ENCODE measurements around the gene AMIGO3. TPM values are rescaled to one million over a fixed set of nuclear protein-coding genes. Genes with fewer than 3 reads are reported as not detected.

Gene AMIGO3
- total and polyA plus RNA-seq, 4 donors: 0.11 to 1.1 TPM; not detected in 2

GRCh38 chr3:49670940-49671290, 48.6 kb downstream of the AMIGO3 start:
- peak overlapping the region; percentile 53 to 57 for H3K27ac ChIP-seq (ENCODE audit: low read depth in 1 of 2, low read length in 2 of 2)
- 55% methylated on average over 6 of the region's 6 CpGs for WGBS
- TF ChIP-seq TAF1 (conservative IDR thresholded peaks at IDR 0.05): no peak
- no peak for TF ChIP-seq RXRA (IDR thresholded peaks at IDR 0.05)
- no peak for TF ChIP-seq YY1 (IDR thresholded peaks at IDR 0.05)
- TF ChIP-seq EGR1 (IDR thresholded peaks at IDR 0.05; ENCODE audit: low read depth in 2 of 2): no peak
- TF ChIP-seq FOXA2 (IDR thresholded peaks at IDR 0.05): no peak
- no peak for TF ChIP-seq NR2F2 (IDR thresholded peaks at IDR 0.05)
- TF ChIP-seq HNF4G (IDR thresholded peaks at IDR 0.05): no peak
- TF ChIP-seq FOXA1 (IDR thresholded peaks at IDR 0.05): no peak
- no peak for TF ChIP-seq GABPA (IDR thresholded peaks at IDR 0.05 in 1 of 2, conservative IDR thresholded peaks at IDR 0.05 in 1 of 2)
- TF ChIP-seq, protein P1, sequence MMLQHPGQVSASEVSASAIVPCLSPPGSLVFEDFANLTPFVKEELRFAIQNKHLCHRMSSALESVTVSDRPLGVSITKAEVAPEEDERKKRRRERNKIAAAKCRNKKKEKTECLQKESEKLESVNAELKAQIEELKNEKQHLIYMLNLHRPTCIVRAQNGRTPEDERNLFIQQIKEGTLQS (IDR thresholded peaks at IDR 0.05): no peak
- TF ChIP-seq JUND (IDR thresholded peaks at IDR 0.05): no peak
- no peak for TF ChIP-seq MAX (IDR thresholded peaks at IDR 0.05)
- TF ChIP-seq, protein P2, sequence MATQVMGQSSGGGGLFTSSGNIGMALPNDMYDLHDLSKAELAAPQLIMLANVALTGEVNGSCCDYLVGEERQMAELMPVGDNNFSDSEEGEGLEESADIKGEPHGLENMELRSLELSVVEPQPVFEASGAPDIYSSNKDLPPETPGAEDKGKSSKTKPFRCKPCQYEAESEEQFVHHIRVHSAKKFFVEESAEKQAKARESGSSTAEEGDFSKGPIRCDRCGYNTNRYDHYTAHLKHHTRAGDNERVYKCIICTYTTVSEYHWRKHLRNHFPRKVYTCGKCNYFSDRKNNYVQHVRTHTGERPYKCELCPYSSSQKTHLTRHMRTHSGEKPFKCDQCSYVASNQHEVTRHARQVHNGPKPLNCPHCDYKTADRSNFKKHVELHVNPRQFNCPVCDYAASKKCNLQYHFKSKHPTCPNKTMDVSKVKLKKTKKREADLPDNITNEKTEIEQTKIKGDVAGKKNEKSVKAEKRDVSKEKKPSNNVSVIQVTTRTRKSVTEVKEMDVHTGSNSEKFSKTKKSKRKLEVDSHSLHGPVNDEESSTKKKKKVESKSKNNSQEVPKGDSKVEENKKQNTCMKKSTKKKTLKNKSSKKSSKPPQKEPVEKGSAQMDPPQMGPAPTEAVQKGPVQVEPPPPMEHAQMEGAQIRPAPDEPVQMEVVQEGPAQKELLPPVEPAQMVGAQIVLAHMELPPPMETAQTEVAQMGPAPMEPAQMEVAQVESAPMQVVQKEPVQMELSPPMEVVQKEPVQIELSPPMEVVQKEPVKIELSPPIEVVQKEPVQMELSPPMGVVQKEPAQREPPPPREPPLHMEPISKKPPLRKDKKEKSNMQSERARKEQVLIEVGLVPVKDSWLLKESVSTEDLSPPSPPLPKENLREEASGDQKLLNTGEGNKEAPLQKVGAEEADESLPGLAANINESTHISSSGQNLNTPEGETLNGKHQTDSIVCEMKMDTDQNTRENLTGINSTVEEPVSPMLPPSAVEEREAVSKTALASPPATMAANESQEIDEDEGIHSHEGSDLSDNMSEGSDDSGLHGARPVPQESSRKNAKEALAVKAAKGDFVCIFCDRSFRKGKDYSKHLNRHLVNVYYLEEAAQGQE (IDR thresholded peaks at IDR 0.05): no peak
- no peak for TF ChIP-seq HNF4A (conservative IDR thresholded peaks at IDR 0.05)
- no peak for TF ChIP-seq ZBTB33 (IDR thresholded peaks at IDR 0.05)
- TF ChIP-seq SP1 (IDR thresholded peaks at IDR 0.05): no peak
- TF ChIP-seq CTCF (IDR thresholded peaks at IDR 0.05; ENCODE audit: low read depth, low read length, missing input control): no peak
- TF ChIP-seq RAD21 (IDR thresholded peaks at IDR 0.05): no peak
- H3K9ac ChIP-seq (ENCODE audit: low read depth in 1 of 2, low read length in 2 of 2): no peak overlapping the region
- peaks cover 42 to 86% (median 71%) of the 10 kb centered on the region in 4 donors for H3K4me1 ChIP-seq (ENCODE audit: control insufficient read depth in 4 of 4, insufficient read depth in 4 of 4, low read length in 3 of 4)
- H3K4me3 ChIP-seq (ENCODE audit: low read depth in 1 of 3, low read length in 3 of 3): no peak overlapping the region
- H3K27me3 ChIP-seq (ENCODE audit: control insufficient read depth in 4 of 4, insufficient read depth in 4 of 4, low read length in 3 of 4): no peaks in the 10 kb centered on the region
- no peak for DNase-seq (ENCODE audit: low spot score)
- no peaks in the 10 kb centered on the region for H3K9me3 ChIP-seq (ENCODE audit: control insufficient read depth in 4 of 4, low read length in 3 of 4)
- H3K36me3 ChIP-seq (ENCODE audit: control insufficient read depth in 4 of 4, insufficient read depth in 3 of 4, low read depth in 1 of 4, low read length in 3 of 4): peaks cover 0 to 4% (median 0%) of the 10 kb centered on the region in 4 donors
